Activated T-cell treated with anti-CD3 and anti-CD28 coated beads, Interleukin-2, amount 50 U/mL, for 24 hours (primary cell): ENCODE measurements around the gene C2orf74.
"Not testable (repeated sequence)": the region's sequence is repeated elsewhere in the genome, so short reads cannot be mapped to it uniquely, and the experiment has no call there.

Experiments used
- DNase-seq: peaks from one replicate; pipeline ENCODE4 v3.0.0-alpha.2; 2020
- H3K27ac Mint-ChIP-seq: 2 replicates; pipeline ENCODE4 v1.8.0; 2020; ENCODE audit warnings: mild to moderate bottlenecking, mixed read lengths
- H3K27me3 Mint-ChIP-seq: 2 replicates; pipeline ENCODE4 v1.8.0; 2020; ENCODE audit warnings: mixed read lengths
- H3K36me3 Mint-ChIP-seq: 2 replicates; pipeline ENCODE4 v1.8.0; 2020; ENCODE audit warnings: low read depth, mixed read lengths
- H3K4me1 Mint-ChIP-seq: 2 replicates; pipeline ENCODE4 v1.8.0; 2020; ENCODE audit warnings: low read depth, mixed read lengths
- H3K4me3 Mint-ChIP-seq: 2 replicates; pipeline ENCODE4 v1.8.0; 2020; ENCODE audit warnings: mild to moderate bottlenecking, moderate library complexity, mixed read lengths
- H3K9me3 Mint-ChIP-seq: 2 replicates; pipeline ENCODE4 v1.8.0; 2020; ENCODE audit warnings: mixed read lengths

The C2orf74 gene

DNA sequence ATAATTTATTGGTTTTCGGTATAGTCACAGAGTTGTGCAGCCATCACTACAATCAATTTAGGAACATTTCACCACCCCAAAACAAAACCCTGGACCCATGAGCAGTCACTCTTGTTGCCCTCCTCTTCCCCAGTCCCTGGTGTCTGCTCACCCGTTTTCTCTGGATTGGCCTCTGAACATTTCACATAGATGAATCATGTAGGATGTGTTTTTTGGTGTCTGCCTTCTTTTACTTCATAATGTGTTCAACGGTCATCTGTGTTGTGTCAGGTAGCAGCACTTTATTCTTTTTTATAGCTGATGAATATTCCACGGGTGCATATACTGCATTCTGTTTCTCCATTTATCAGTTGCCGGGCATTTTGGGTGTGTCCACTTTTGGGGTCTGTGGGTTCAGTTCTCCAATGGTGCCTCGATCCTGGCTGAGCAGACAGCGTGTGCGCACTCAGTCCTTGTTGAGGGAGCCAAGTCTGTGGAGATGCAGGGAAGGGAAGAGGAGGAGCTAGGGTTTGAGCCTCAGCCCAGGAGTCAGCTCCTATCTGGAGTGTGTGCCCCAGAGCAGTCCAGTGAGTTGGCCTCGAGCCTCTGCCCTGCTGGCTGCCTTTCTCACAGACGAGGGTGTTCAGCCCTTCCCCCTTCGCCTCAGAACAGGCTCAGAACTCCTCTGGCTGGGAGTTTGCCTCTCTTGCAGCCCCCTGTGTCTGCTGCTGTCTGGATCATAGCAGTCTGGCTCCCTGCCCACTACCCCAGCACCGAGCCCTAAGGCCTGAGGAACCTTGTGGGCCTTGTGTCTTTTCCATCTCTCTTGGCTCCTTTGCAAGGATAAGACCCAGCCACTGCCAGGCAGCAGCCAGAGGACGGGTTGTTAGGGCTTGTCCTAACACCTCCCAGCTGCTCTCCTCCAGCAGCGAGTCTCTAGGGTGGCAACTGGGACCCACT, 18.0 kb downstream of the C2orf74 start:
- H3K36me3 Mint-ChIP-seq, result peaks cover 72% of the 10 kb centered on the region
- peaks cover 69% of the 10 kb centered on the region for H3K4me1 Mint-ChIP-seq
- H3K27me3 Mint-ChIP-seq, result no peaks in the 10 kb centered on the region
- no peak for DNase-seq
- peak overlapping the region; percentile 96 for H3K27ac Mint-ChIP-seq
- no peaks in the 10 kb centered on the region for H3K9me3 Mint-ChIP-seq
- H3K4me3 Mint-ChIP-seq, result peak overlapping the region; percentile 90

DNA sequence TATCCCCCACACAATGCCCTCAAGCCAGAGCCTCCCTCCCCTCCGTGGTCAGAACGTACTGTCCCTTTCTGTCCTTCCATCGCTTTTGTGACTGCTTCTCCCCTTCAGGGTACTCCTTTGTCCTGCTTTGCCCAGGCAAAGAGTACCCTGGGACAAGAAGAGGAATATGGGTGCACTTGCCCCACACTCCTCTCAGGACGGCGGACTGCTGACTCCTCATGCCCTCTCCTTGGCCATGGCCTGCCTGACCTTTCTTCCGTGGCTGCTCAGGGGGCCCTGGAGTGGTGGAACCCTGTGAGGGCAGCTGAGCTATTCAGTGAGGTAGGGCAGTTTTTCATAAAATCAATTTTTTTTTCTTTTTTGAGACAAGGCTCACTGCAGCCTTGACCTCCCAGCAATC, 18.7 kb downstream of the C2orf74 start:
- Mint-ChIP-seq H3K27ac (peak overlapping the region; percentile 96), H3K9me3 (no peaks in the 10 kb centered on the region), H3K4me1 (peaks cover 75% of the 10 kb centered on the region), H3K27me3 (no peaks in the 10 kb centered on the region), H3K36me3 (peaks cover 79% of the 10 kb centered on the region), H3K4me3 (peak overlapping the region; percentile 90)
- DNase-seq, result no peak

DNA sequence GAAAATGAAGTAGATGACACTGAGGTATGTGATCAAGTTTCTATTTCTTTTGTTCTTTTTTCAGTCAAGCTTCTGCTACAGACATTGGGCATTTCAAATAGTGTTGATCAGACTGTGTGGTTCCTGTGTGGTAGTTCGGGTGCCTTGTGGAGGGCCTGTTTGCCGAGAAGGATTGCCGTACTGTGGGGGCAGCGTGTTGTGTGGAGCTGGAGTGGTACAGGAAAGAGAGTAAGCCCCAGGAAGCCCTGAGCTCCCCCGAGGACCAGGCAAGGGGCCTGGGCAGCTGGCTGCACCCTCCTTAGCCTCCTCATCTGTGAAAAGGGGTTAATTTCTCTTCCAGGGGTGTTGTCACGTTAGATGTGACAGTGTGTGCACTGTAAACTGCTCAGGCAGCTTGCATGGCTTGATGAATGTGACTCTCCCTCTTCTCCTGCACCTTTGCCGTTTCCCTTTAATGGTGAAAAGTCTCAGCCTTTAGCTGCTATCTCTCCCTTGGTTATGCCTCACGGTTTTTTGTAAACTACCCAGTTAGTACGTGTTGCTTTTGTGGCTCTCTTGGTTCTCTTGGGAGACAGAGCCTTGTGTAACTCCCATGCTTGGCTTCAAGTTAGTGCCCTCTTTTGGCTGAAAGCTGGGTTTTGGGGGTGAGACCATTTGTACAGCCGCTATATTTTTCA, 19.5 kb downstream of the C2orf74 start:
- H3K27ac Mint-ChIP-seq, result peak overlapping the region; percentile 96

DNA sequence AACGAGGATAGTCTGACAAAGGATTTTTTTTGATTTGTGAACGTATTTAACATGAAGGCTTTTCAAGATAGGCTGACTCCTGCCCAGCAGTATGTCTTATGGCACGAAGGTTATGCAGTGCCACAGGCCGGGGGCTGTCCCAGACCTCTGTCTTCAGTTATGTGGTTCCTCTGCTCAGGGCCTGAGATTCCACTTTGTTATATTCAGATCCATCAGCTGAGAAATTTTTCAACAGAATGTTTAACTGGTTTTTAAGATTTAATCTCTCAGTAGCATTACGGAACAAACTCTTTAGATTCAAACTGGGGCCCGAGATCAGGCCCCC, 20.0 kb downstream of the C2orf74 start:
- no peak overlapping the region for H3K4me3 Mint-ChIP-seq
- peaks cover 66% of the 10 kb centered on the region for H3K4me1 Mint-ChIP-seq
- H3K36me3 Mint-ChIP-seq, result peaks cover 89% of the 10 kb centered on the region
- DNase-seq, result no peak
- no peaks in the 10 kb centered on the region for H3K9me3 Mint-ChIP-seq
- no peaks in the 10 kb centered on the region for H3K27me3 Mint-ChIP-seq
- H3K27ac Mint-ChIP-seq, result peak overlapping the region; percentile 96

More for the DNA sequence above, 19.5 kb downstream of the C2orf74 start:
- peak overlapping the region; percentile 90 for H3K4me3 Mint-ChIP-seq
- H3K9me3 Mint-ChIP-seq, result no peaks in the 10 kb centered on the region
- H3K4me1 Mint-ChIP-seq, result peaks cover 70% of the 10 kb centered on the region
- no peak for DNase-seq
- no peaks in the 10 kb centered on the region for H3K27me3 Mint-ChIP-seq
- peaks cover 87% of the 10 kb centered on the region for H3K36me3 Mint-ChIP-seq

DNA sequence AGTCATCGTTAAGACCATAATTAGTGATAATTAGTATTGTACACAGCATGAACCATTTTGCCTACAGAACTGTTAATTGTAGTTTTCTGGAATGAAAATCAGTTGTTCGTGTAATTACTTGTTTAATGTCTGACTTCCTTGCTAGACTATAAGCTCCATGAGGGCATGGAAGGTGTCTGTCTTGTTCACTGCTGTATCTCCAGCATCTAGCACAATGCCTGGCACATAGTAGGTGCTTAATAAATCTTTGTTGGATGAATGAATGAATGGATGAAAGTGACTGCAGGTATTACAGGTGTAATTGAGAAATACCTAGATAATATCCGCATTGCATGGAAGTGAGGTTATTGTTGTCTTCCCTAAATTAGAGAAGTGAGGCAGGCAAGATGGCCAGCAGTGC, 21.8 kb downstream of the C2orf74 start:
- Mint-ChIP-seq H3K4me3 (no peak overlapping the region), H3K9me3 (no peaks in the 10 kb centered on the region), H3K36me3 (peaks cover 97% of the 10 kb centered on the region), H3K27ac (no peak overlapping the region), H3K4me1 (peaks cover 59% of the 10 kb centered on the region), H3K27me3 (no peaks in the 10 kb centered on the region)
- DNase-seq, result no peak

DNA sequence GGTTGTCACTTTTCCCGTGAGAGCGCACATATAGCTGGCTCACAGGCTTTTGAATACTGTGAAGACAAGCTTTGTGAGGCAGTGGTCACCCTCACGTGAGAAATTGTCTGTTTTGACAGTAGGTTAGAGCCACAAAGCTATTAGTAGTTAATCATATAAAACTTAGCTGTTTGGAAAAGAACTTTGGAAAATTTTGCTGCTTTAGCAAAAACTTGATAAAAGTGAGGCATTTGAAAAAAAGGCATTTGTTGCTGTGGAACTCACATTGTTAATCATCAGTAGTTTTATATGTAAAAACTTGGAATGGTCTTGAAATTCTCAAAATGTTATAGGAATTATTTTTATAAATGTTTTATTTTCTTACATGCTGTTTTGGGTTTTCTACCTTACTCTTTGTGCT, 22.3 kb downstream of the C2orf74 start:
- H3K27me3 Mint-ChIP-seq, result no peaks in the 10 kb centered on the region
- no peak for DNase-seq
- peaks cover 55% of the 10 kb centered on the region for H3K4me1 Mint-ChIP-seq
- no peaks in the 10 kb centered on the region for H3K9me3 Mint-ChIP-seq
- peaks cover 97% of the 10 kb centered on the region for H3K36me3 Mint-ChIP-seq
- H3K4me3 Mint-ChIP-seq, result no peak overlapping the region
- H3K27ac Mint-ChIP-seq, result no peak overlapping the region

DNA sequence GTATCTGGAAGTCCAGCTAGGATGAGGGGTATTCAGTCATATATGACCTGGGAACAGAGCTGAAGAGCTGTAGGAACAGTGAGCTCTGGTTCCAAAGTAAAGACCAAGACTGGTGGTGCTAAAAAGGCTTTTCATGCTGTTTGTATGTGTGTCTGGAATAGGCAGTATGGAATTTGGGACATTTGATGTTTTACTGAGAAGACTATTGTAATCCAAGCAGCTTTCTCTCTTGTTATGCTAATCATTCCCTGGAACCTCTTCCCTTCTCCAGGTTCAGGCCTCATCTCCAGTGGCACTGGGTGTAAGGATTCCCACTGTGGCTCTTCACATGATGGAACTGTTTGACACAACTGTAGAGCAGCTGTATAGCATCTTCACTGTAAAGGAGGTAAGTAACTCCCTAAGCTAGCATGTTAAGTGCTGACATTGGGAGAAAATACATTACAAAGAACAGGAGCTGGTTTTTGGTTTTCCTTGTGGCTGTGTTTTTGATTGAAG, 23.3 kb downstream of the C2orf74 start:
- no peaks in the 10 kb centered on the region for H3K27me3 Mint-ChIP-seq
- no peak for DNase-seq
- no peak overlapping the region for H3K4me3 Mint-ChIP-seq
- H3K27ac Mint-ChIP-seq, result peak overlapping the region; percentile 54
- H3K4me1 Mint-ChIP-seq, result peaks cover 51% of the 10 kb centered on the region
- H3K9me3 Mint-ChIP-seq, result no peaks in the 10 kb centered on the region
- H3K36me3 Mint-ChIP-seq, result peaks cover 97% of the 10 kb centered on the region

DNA sequence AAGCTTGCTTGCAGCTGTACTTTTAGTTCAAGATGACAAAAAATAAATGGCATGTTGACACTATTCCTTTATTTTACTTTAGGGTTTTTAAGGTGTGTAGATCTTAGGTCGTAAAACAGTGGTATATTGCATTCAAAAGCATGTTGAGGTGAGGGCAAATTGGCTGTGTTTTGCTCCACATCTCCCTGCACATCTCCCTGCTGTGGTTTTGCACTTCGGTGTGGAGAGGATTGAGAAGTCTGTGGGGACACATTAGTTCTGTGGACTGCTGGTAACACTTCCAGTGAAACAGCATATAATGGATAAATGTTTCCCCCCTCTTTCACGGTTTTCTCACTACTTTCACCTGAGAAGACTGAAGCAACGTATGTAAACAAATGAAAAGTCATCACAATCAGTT, 25.1 kb downstream of the C2orf74 start:
- Mint-ChIP-seq H3K36me3 (peaks cover 96% of the 10 kb centered on the region), H3K27me3 (no peaks in the 10 kb centered on the region), H3K4me1 (peaks cover 44% of the 10 kb centered on the region), H3K27ac (peak overlapping the region; percentile 55), H3K9me3 (no peaks in the 10 kb centered on the region), H3K4me3 (no peak overlapping the region)
- DNase-seq, result no peak

DNA sequence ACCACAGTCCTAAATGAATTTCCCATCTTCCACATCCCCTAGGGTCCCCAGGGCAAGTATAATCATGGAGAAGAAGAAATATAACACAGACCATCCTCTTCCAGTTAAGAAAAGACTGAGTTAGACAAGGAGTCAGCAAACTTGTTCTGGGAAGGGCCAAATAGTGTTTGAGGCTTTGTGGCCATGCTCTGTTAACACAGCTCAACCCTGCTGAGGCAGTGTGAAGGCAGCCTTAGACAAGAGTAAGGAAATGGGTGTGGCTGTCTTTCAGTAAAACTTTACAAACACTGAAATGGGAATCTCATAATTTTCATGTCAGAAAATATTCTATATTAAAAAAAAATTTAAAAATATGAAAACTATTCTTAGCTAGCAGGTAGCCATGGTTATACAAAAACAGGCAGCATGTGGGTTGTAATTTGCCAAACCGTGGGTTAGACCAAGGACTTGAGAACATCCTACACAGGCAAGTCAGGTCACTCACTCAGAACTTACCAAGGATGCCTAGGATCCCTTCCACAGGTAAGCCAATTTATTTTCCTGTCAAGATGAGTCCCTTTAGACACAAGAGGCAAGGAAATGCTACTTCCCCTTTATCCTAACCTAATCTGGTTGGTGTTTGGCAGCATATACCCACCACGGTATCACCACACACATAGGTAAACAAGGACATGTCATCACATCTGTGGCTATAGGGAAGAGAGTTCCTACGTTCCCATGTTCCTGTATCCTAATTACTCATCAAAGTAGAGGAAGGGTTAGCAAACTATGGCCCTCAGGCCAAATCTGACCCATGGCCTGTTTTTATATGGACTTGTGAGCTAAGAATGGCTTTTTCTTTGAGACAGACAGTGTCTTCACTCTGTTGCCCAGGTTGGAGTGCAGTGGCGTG, 31.9 kb downstream of the C2orf74 start:
- Mint-ChIP-seq H3K27ac (peak overlapping the region; percentile 73), H3K4me3 (no peak overlapping the region), H3K36me3 (peaks cover 79% of the 10 kb centered on the region), H3K9me3 (no peaks in the 10 kb centered on the region), H3K27me3 (no peaks in the 10 kb centered on the region), H3K4me1 (peaks cover 30% of the 10 kb centered on the region)
- no peak for DNase-seq

DNA sequence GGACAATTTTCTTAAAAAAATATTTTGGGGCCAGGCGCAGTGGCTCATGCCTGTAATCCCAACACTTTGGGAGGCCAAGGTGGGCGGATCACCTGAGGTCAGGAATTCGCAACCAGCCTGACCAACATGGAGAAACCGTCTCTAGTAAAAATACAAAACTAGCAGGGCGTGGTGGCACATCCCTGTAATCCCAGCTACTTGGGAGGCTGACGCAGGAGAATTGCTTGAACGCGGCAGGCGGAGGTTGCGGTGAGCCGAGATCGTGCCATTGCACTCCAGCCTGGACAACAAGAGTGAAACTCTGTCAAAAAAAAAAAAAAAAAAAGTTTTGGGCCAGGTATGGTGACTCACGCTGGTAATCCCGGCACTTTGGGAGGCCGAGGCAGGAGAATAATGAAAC, 32.7 kb downstream of the C2orf74 start:
- Mint-ChIP-seq H3K4me1 (peaks cover 29% of the 10 kb centered on the region), H3K36me3 (peaks cover 79% of the 10 kb centered on the region), H3K27ac (peak overlapping the region; percentile 57)
- DNase-seq, H3K4me3 Mint-ChIP-seq, H3K27me3 Mint-ChIP-seq, H3K9me3 Mint-ChIP-seq: not testable (repeated sequence)

DNA sequence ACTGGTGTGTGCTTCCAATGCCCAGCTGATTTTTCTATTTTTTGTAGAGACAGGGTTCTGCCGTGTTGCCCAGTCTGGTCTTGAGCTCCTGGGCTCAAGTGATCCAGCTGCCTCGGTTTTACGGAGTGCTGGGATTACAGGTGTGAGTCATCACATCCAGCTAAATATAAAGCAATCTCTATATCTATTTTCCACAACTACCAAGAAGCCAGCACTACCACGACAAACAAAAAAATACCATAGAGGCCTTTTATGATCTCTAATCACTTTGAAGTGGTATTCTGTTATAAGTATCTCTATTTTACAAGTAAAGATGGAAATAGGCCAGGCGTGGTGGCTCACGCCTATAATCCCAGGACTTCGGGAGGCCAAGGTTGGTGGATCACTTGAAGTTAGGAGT, 34.7 kb downstream of the C2orf74 start:
- Mint-ChIP-seq H3K4me1 (peaks cover 14% of the 10 kb centered on the region), H3K4me3 (no peak overlapping the region), H3K27ac (peak overlapping the region; percentile 37), H3K9me3 (no peaks in the 10 kb centered on the region), H3K36me3 (peaks cover 76% of the 10 kb centered on the region), H3K27me3 (no peaks in the 10 kb centered on the region)
- no peak for DNase-seq

DNA sequence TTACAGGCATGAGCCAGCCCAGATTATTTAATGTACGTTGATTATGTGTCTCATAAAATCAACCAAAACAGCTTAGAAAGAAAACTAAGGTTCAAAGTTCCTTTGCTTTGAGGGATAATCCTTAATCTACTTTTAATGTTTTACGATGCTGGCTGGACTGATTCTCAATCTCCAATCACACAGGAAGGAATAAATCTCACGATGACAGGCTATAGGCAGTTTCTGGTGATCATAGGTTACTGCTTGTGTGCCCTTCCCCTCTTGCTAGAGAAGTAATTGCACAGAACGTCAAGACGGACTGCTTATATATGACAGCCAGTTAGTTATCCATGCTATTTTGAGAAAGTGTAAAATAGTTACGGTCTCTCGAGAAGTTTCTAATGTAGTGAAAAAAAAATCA, 43.1 kb downstream of the C2orf74 start:
- Mint-ChIP-seq H3K9me3 (no peaks in the 10 kb centered on the region), H3K4me1 (no peaks in the 10 kb centered on the region), H3K4me3 (no peak overlapping the region), H3K36me3 (peaks cover 86% of the 10 kb centered on the region), H3K27ac (no peak overlapping the region), H3K27me3 (no peaks in the 10 kb centered on the region)
- no peak for DNase-seq

DNA sequence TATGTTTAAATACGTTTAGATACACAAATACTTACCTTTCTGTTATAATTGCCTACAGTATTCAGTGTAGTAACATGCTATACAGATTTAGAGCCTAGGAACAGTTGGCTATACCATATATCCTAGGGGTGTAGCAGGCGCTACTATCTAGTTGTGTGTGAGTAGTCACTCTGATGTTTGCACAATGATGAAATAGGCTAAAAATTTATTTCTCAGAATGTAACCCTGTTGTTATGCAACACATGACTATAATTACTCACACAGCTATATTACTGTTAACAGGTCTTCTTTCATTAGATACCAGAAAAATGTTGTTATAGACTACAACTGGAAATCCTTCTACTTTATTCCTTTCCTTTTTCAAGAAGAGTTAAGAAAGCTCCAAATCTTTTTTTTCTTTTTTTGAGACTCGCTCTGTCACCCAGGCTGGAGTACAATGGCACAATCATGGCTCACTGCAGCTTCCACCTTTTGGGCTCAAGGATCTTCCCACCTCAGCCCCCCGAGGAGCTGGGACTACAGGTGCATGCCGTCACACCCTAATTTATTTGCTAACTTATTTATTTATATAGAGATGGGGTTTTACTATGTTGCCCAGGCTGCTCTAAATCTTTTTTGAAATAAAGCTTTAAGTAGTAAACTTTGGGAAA, 48.5 kb downstream of the C2orf74 start:
- H3K27me3 Mint-ChIP-seq, result no peaks in the 10 kb centered on the region
- H3K36me3 Mint-ChIP-seq, result peaks cover 84% of the 10 kb centered on the region
- no peaks in the 10 kb centered on the region for H3K9me3 Mint-ChIP-seq

DNA sequence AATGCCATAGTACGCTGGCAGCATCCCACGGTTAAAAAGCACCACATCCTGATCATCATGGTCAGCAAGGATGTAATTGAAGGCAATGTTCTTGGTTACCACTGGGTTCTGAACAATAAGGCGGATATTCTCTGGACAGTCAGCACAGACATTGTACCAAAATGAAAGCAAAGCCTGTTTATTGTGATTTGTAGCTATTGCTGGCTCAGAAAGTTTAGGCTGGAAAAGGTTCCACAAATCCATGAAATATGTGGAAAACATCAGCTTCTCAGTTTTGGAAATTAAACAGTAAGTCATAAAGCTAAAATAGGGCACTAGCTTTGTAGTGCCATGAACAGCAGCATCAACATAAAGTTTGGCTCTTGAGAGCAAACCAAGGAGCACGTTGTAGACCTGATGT, 52.2 kb downstream of the C2orf74 start:
- peaks cover 72% of the 10 kb centered on the region for H3K36me3 Mint-ChIP-seq
- no peak for DNase-seq
- no peak overlapping the region for H3K4me3 Mint-ChIP-seq
- H3K27me3 Mint-ChIP-seq, result no peaks in the 10 kb centered on the region
- H3K9me3 Mint-ChIP-seq, result no peaks in the 10 kb centered on the region
- H3K27ac Mint-ChIP-seq, result peak overlapping the region; percentile 47
- H3K4me1 Mint-ChIP-seq, result peaks cover 4% of the 10 kb centered on the region

More for the DNA sequence above, 48.5 kb downstream of the C2orf74 start:
- no peak for DNase-seq
- H3K4me3 Mint-ChIP-seq, result no peak overlapping the region
- no peak overlapping the region for H3K27ac Mint-ChIP-seq
- H3K4me1 Mint-ChIP-seq, result peaks cover 3% of the 10 kb centered on the region
